Mesenchymal stem cell (in vitro differentiated cells and primary cell): ENCODE results near the gene CX3CL1.

Experiments used
- DNase-seq: peaks from one replicate; pipeline ENCODE4 v3.0.0-alpha.2; 2013
- H2AFZ ChIP-seq: one replicate; pipeline ENCODE4 v1.6.1; 2013; ENCODE audit warnings: low read depth, mild to moderate bottlenecking, control low read depth, inconsistent platforms, low read length, moderate library complexity
- H2AK5ac ChIP-seq: 2 replicates; pipeline ENCODE4 v1.6.1; 2013; ENCODE audit warnings: low read length, moderate library complexity, mild to moderate bottlenecking, inconsistent platforms; ENCODE audit not compliant: severe bottlenecking
- H2BK120ac ChIP-seq: one replicate; pipeline ENCODE4 v1.6.1; 2013; ENCODE audit warnings: low read depth, mild to moderate bottlenecking, inconsistent platforms, low read length, moderate library complexity
- H2BK12ac ChIP-seq, 2 experiments: one replicate each; pipeline ENCODE4 v1.6.1; 2013; ENCODE audit warnings: inconsistent platforms in 2 of 2, low read length in 2 of 2, mild to moderate bottlenecking in 2 of 2, moderate library complexity in 2 of 2, control low read depth in 1 of 2
- H2BK15ac ChIP-seq: one replicate; pipeline ENCODE4 v1.6.1; 2013; ENCODE audit warnings: mild to moderate bottlenecking, low read depth, inconsistent platforms; ENCODE audit not compliant: poor library complexity, severe bottlenecking
- H2BK5ac ChIP-seq: 2 replicates; pipeline ENCODE4 v1.6.1; 2013; ENCODE audit warnings: low read depth, mild to moderate bottlenecking, low read length, control low read depth, inconsistent platforms; ENCODE audit not compliant: poor library complexity, severe bottlenecking
- H3K14ac ChIP-seq, 2 experiments: one replicate each; pipeline ENCODE4 v1.6.1; 2013; ENCODE audit warnings: inconsistent platforms in 2 of 2, low read length in 2 of 2, control low read depth in 1 of 2, mild to moderate bottlenecking in 1 of 2, moderate library complexity in 1 of 2
- H3K18ac ChIP-seq, 2 experiments: one replicate each; pipeline ENCODE4 v1.6.1; 2013; ENCODE audit warnings: inconsistent platforms in 2 of 2, low read length in 2 of 2, control low read depth in 1 of 2, low read depth in 1 of 2, mild to moderate bottlenecking in 1 of 2
- H3K23ac ChIP-seq, 2 experiments: one replicate each; pipeline ENCODE4 v1.6.1; 2013; ENCODE audit warnings: inconsistent platforms in 2 of 2, low read length in 2 of 2, mild to moderate bottlenecking in 2 of 2, moderate library complexity in 2 of 2, control low read depth in 1 of 2
- H3K27ac ChIP-seq: 2 replicates; pipeline ENCODE4 v1.5.1; 2013; ENCODE audit warnings: mild to moderate bottlenecking, moderate library complexity, low read length, control low read depth, inconsistent platforms; ENCODE audit not compliant: poor library complexity, severe bottlenecking
- H3K27me3 ChIP-seq, 2 experiments: 2 replicates each; pipeline versions ENCODE4 v1.6.1 to v1.7.0; 2013; ENCODE audit warnings: low read length in 2 of 2, mild to moderate bottlenecking in 2 of 2, moderate library complexity in 2 of 2, control low read depth in 1 of 2, inconsistent platforms in 1 of 2; ENCODE audit not compliant: control insufficient read depth in 1 of 2, insufficient read depth in 1 of 2
- H3K36me3 ChIP-seq, 2 experiments: 2 replicates each; pipeline versions ENCODE4 v1.6.1 to v1.7.0; 2013; ENCODE audit warnings: low read length in 2 of 2, control low read depth in 1 of 2, inconsistent platforms in 1 of 2, low read depth in 1 of 2, mild to moderate bottlenecking in 1 of 2; ENCODE audit not compliant: insufficient read depth in 2 of 2, control insufficient read depth in 1 of 2
- H3K4ac ChIP-seq, 2 experiments: one replicate each; pipeline ENCODE4 v1.6.1; 2013; ENCODE audit warnings: inconsistent platforms in 2 of 2, low read length in 2 of 2, mild to moderate bottlenecking in 2 of 2, moderate library complexity in 2 of 2, control low read depth in 1 of 2, low read depth in 1 of 2
- H3K4me1 ChIP-seq: 2 replicates; pipeline ENCODE4 v1.6.1; 2013; ENCODE audit warnings: low read depth, low read length, control low read depth; ENCODE audit not compliant: control insufficient read depth, insufficient read depth
- H3K4me2 ChIP-seq: 2 replicates; pipeline ENCODE4 v1.6.1; 2013; ENCODE audit warnings: low read length, mild to moderate bottlenecking, inconsistent platforms; ENCODE audit not compliant: poor library complexity, severe bottlenecking
- H3K4me3 ChIP-seq, 2 experiments: 2 replicates each; pipeline versions ENCODE4 v1.5.1 to v1.7.0; 2013; ENCODE audit warnings: low read length in 2 of 2, mild to moderate bottlenecking in 2 of 2, control low read depth in 1 of 2, low read depth in 1 of 2; ENCODE audit not compliant: insufficient read depth in 1 of 2
- H3K79me1 ChIP-seq: replicated peaks from 2 replicates; pipeline ENCODE4 v1.6.1; 2013; ENCODE audit warnings: mild to moderate bottlenecking, control low read depth, low read length, inconsistent platforms; ENCODE audit not compliant: poor library complexity, severe bottlenecking
- H3K9ac ChIP-seq: 2 replicates; pipeline ENCODE4 v1.7.0; 2013; ENCODE audit warnings: mild to moderate bottlenecking, low read length, moderate library complexity
- H3K9me3 ChIP-seq: 2 replicates; pipeline ENCODE4 v1.7.0; 2013; ENCODE audit warnings: mild to moderate bottlenecking, low read length; ENCODE audit not compliant: control insufficient read depth
- H4K8ac ChIP-seq: one replicate; pipeline ENCODE4 v1.6.1; 2013; ENCODE audit warnings: inconsistent platforms, mild to moderate bottlenecking, low read length, moderate library complexity
- H4K91ac ChIP-seq: one replicate; pipeline ENCODE4 v1.6.1; 2013; ENCODE audit warnings: mild to moderate bottlenecking, low read length, inconsistent platforms
- WGBS: methylation state at CpG from one replicate; pipeline ENCODE4 v1.1.7; 2013; ENCODE audit warnings: mixed read lengths; 5-methylcytosine and 5-hydroxymethylcytosine counted together

CX3CL1 gene

DNA sequence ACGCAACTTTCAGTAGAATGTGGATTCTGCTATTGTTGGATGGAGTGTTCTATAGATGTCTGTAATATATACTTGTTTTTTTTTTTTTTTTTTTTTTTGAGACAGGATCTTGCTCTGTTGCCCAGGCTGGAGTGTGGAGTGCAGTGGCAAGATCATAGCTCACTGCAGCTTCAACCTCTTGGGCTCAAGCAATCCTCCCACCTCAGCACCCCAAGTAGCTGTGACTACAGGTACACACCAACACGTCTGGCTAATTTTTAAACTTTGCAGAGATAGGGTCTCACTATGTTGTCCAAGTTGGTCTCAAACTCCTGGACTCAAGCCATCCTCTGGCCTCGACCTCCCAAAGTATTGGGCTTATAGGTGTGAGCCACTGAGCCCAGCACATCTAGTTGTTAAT lies 40.9 kb upstream of the CX3CL1 start:
- H3K23ac ChIP-seq = no peak overlapping the region
- no peak overlapping the region for H4K8ac ChIP-seq
- no peaks in the 10 kb centered on the region for H3K4me1 ChIP-seq
- H2BK120ac ChIP-seq = no peak overlapping the region
- no peaks in the 10 kb centered on the region for H3K79me1 ChIP-seq
- no peak for DNase-seq
- H3K18ac ChIP-seq = no peak overlapping the region
- H3K4me3 ChIP-seq = no peak overlapping the region
- H3K27ac ChIP-seq = no peak overlapping the region
- no peak overlapping the region for H2BK5ac ChIP-seq
- H2BK12ac ChIP-seq = no peak overlapping the region
- H2AFZ ChIP-seq = no peak overlapping the region
- H4K91ac ChIP-seq = no peak overlapping the region
- peaks cover 0 to 4% of the 10 kb centered on the region in 2 experiments for H3K27me3 ChIP-seq
- no peak overlapping the region for H2AK5ac ChIP-seq
- no peak overlapping the region for H3K4ac ChIP-seq
- 89% methylated on average over 3 of the region's 3 CpGs for WGBS
- no peak overlapping the region for H3K9ac ChIP-seq
- H3K14ac ChIP-seq = no peak overlapping the region
- H2BK15ac ChIP-seq = no peak overlapping the region
- H3K36me3 ChIP-seq = no peaks in the 10 kb centered on the region
- H3K4me2 ChIP-seq = no peak overlapping the region
- peaks cover 21% of the 10 kb centered on the region for H3K9me3 ChIP-seq

GRCh38 chr16:57333402-57333801 lies 38.9 kb upstream of the CX3CL1 start:
- H3K9ac ChIP-seq = no peak overlapping the region
- H2BK120ac ChIP-seq = no peak overlapping the region
- no peaks in the 10 kb centered on the region for H3K36me3 ChIP-seq
- H3K4ac ChIP-seq = no peak overlapping the region
- no peak overlapping the region for H4K91ac ChIP-seq
- H3K9me3 ChIP-seq = peaks cover 26% of the 10 kb centered on the region
- H3K27ac ChIP-seq = no peak overlapping the region
- H3K79me1 ChIP-seq = no peaks in the 10 kb centered on the region
- no peak overlapping the region for H2AFZ ChIP-seq
- H3K23ac ChIP-seq = no peak overlapping the region
- no peak overlapping the region for H2BK5ac ChIP-seq
- no peak for DNase-seq
- no peak overlapping the region for H2AK5ac ChIP-seq
- H3K4me3 ChIP-seq = no peak overlapping the region
- no peak overlapping the region for H3K4me2 ChIP-seq
- H4K8ac ChIP-seq = no peak overlapping the region
- WGBS = 85% methylated on average over 1 of the region's 1 CpG
- H2BK12ac ChIP-seq = no peak overlapping the region
- no peak overlapping the region for H3K18ac ChIP-seq
- no peak overlapping the region for H3K14ac ChIP-seq
- H3K27me3 ChIP-seq = peaks cover 0 to 4% of the 10 kb centered on the region in 2 experiments
- H3K4me1 ChIP-seq = no peaks in the 10 kb centered on the region
- no peak overlapping the region for H2BK15ac ChIP-seq

GRCh38 chr16:57335366-57335765 lies 36.9 kb upstream of the CX3CL1 start:
- H3K27me3 ChIP-seq = peaks cover 0 to 4% of the 10 kb centered on the region in 2 experiments
- H3K79me1 ChIP-seq = no peaks in the 10 kb centered on the region
- H4K8ac ChIP-seq = no peak overlapping the region
- H2BK15ac ChIP-seq = no peak overlapping the region
- no peak overlapping the region for H3K18ac ChIP-seq
- H3K4ac ChIP-seq = no peak overlapping the region
- no peak overlapping the region for H2AFZ ChIP-seq
- H3K4me3 ChIP-seq = no peak overlapping the region
- H3K23ac ChIP-seq = no peak overlapping the region
- no peak overlapping the region for H2BK12ac ChIP-seq
- no peak overlapping the region for H3K9ac ChIP-seq
- DNase-seq = no peak
- H2AK5ac ChIP-seq = no peak overlapping the region
- no peak overlapping the region for H4K91ac ChIP-seq
- H3K27ac ChIP-seq = no peak overlapping the region
- WGBS = 100% methylated on average over 1 of the region's 4 CpGs
- peaks cover 26% of the 10 kb centered on the region for H3K9me3 ChIP-seq
- no peaks in the 10 kb centered on the region for H3K36me3 ChIP-seq
- H2BK5ac ChIP-seq = no peak overlapping the region
- no peak overlapping the region for H3K14ac ChIP-seq
- no peak overlapping the region for H3K4me2 ChIP-seq
- no peak overlapping the region for H2BK120ac ChIP-seq
- H3K4me1 ChIP-seq = peaks cover 2% of the 10 kb centered on the region

DNA sequence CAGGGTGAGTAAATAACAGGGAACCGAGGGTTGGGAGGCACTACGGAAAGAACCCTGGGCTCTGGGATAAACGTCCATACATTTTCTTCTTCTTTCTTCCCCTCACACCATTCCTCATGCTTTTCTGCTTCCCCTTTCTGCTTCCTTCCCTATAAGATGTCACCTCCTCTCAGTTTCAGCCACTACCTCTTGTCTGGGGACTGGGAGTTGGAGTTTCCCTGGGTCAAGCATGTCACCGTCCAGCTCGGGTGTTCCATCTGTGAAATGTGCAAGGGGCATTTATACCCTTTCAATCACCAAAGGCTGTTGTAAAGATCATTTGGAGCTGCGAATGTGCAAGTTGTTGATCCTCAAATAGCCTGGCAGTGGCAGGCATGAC lies 31.2 kb upstream of the CX3CL1 start:
- no peak overlapping the region for H2BK120ac ChIP-seq
- peaks cover 5% of the 10 kb centered on the region for H3K9me3 ChIP-seq
- peaks cover 6 to 8% of the 10 kb centered on the region in 2 experiments for H3K27me3 ChIP-seq
- H3K4ac ChIP-seq = no peak overlapping the region
- H3K79me1 ChIP-seq = no peaks in the 10 kb centered on the region
- no peak overlapping the region for H3K9ac ChIP-seq
- H3K27ac ChIP-seq = no peak overlapping the region
- no peak overlapping the region for H3K4me2 ChIP-seq
- peak overlapping the region in 1 of 2 experiments; percentile 7 for H3K18ac ChIP-seq
- H3K4me3 ChIP-seq = no peak overlapping the region
- H2AFZ ChIP-seq = no peak overlapping the region
- no peak overlapping the region for H4K91ac ChIP-seq
- H2BK5ac ChIP-seq = no peak overlapping the region
- no peak overlapping the region for H2AK5ac ChIP-seq
- H2BK15ac ChIP-seq = peak overlapping the region; percentile 15
- H2BK12ac ChIP-seq = peak overlapping the region in 1 of 2 experiments; percentile 7
- 91% methylated on average over 6 of the region's 6 CpGs for WGBS
- no peak overlapping the region for H4K8ac ChIP-seq
- peaks cover 7% of the 10 kb centered on the region for H3K4me1 ChIP-seq
- no peak for DNase-seq
- H3K14ac ChIP-seq = no peak overlapping the region
- no peaks in the 10 kb centered on the region for H3K36me3 ChIP-seq
- no peak overlapping the region for H3K23ac ChIP-seq
